Astrocyte (in vitro differentiated cells and primary cell): ENCODE results near the gene IGF1R. TPM values are rescaled to one million over a fixed set of nuclear protein-coding genes. Genes with fewer than 3 reads are reported as not detected.

Experiments
- DNase-seq: peaks from one replicate; pipeline ENCODE4 v3.0.0-alpha.2; 2010; ENCODE audit warnings: low read depth
- FAIRE-seq: peaks from 2 replicates; lab custom pipeline; 2011; peaks lifted over from hg19 to GRCh38; lab: Jason Lieb, UNC
- H2AFZ ChIP-seq: 2 replicates; pipeline ENCODE4 v1.6.0; 2012; ENCODE audit warnings: low read depth, low read length, inconsistent platforms
- H3K27ac ChIP-seq: 2 replicates; pipeline ENCODE4 v1.5.1; 2011; ENCODE audit warnings: low read depth, low read length, inconsistent platforms
- H3K27me3 ChIP-seq: 2 replicates; pipeline ENCODE4 v1.6.0; 2011; ENCODE audit warnings: low read length, inconsistent platforms; ENCODE audit not compliant: insufficient read depth
- H3K36me3 ChIP-seq: 2 replicates; pipeline ENCODE4 v1.5.1; 2011; ENCODE audit warnings: low read length, inconsistent platforms; ENCODE audit not compliant: insufficient read depth
- H3K4me1 ChIP-seq: 2 replicates; pipeline ENCODE4 v1.5.1; 2011; ENCODE audit warnings: low read length, inconsistent platforms; ENCODE audit not compliant: insufficient read depth
- H3K4me2 ChIP-seq: 2 replicates; pipeline ENCODE4 v1.6.0; 2012; ENCODE audit warnings: low read length, inconsistent platforms
- H3K4me3 ChIP-seq: 2 replicates; pipeline ENCODE4 v1.5.1; 2011; ENCODE audit warnings: low read depth, mild to moderate bottlenecking, low read length, inconsistent platforms; ENCODE audit not compliant: insufficient read depth
- H3K79me2 ChIP-seq: 2 replicates; pipeline ENCODE4 v1.6.0; 2012; ENCODE audit warnings: mild to moderate bottlenecking, low read length, inconsistent platforms; ENCODE audit not compliant: insufficient read depth
- H3K9ac ChIP-seq: 2 replicates; pipeline ENCODE4 v1.6.0; 2012; ENCODE audit warnings: mild to moderate bottlenecking, low read length, inconsistent platforms
- H3K9me3 ChIP-seq: 2 replicates; pipeline ENCODE4 v1.5.1; 2012; ENCODE audit warnings: low read depth, mild to moderate bottlenecking, low read length, inconsistent platforms; ENCODE audit not compliant: insufficient read depth
- H4K20me1 ChIP-seq: 2 replicates; pipeline ENCODE4 v1.6.0; 2012; ENCODE audit warnings: low read length, inconsistent platforms; ENCODE audit not compliant: insufficient read depth
- H3K27ac Mint-ChIP-seq: one replicate; pipeline ENCODE4 v1.8.0; 2021; ENCODE audit warnings: mild to moderate bottlenecking, mixed read lengths; ENCODE audit not compliant: unreplicated experiment
- H3K27me3 Mint-ChIP-seq: one replicate; pipeline ENCODE4 v1.8.0; 2021; ENCODE audit warnings: low read depth, mixed read lengths; ENCODE audit not compliant: unreplicated experiment
- H3K36me3 Mint-ChIP-seq: one replicate; pipeline ENCODE4 v1.8.0; 2021; ENCODE audit warnings: low read depth, mixed read lengths; ENCODE audit not compliant: unreplicated experiment
- H3K4me1 Mint-ChIP-seq: one replicate; pipeline ENCODE4 v1.8.0; 2021; ENCODE audit warnings: low read depth, mixed read lengths; ENCODE audit not compliant: unreplicated experiment
- H3K4me3 Mint-ChIP-seq: one replicate; pipeline ENCODE4 v1.8.0; 2021; ENCODE audit warnings: mild to moderate bottlenecking, moderate library complexity, mixed read lengths; ENCODE audit not compliant: unreplicated experiment
- H3K9me3 Mint-ChIP-seq: one replicate; pipeline ENCODE4 v1.8.0; 2021; ENCODE audit warnings: mild to moderate bottlenecking, mixed read lengths; ENCODE audit not compliant: unreplicated experiment
- CTCF ChIP-seq: IDR thresholded peaks from 2 replicates; pipeline ENCODE4 v1.5.1; 2011; ENCODE audit warnings: low read depth, mild to moderate bottlenecking, inconsistent platforms, low read length, moderate library complexity; ENCODE audit not compliant: insufficient read depth
- EZH2 ChIP-seq: IDR thresholded peaks from 2 replicates; pipeline ENCODE4 v1.6.1; 2012; ENCODE audit warnings: mild to moderate bottlenecking, low read length, inconsistent platforms; ENCODE audit not compliant: insufficient read depth
- total RNA-seq: library from RNA; stranded (reverse); gene quantifications from 2 replicates; pipeline ENCODE4 v1.2.1, GENCODE V29; 2021

The IGF1R gene
- total RNA-seq, 1 donor from 2014 or later, result 270 TPM

GRCh38 chr15:98774756-98775497, 126.6 kb downstream of the IGF1R start:
- FAIRE-seq, result no peak
- Mint-ChIP-seq H3K36me3 (peaks cover 2% of the 10 kb centered on the region), H3K27me3 (no peaks in the 10 kb centered on the region), H3K9me3 (no peaks in the 10 kb centered on the region), H3K4me1 (peaks cover 63% of the 10 kb centered on the region), H3K4me3 (no peak overlapping the region), H3K27ac (no peak overlapping the region)
- Histone ChIP-seq H3K27me3 (no peaks in the 10 kb centered on the region), H3K36me3 (no peaks in the 10 kb centered on the region), H2AFZ (no peak overlapping the region), H3K79me2 (peaks cover 98% of the 10 kb centered on the region), H3K4me3 (no peak overlapping the region), H4K20me1 (peaks cover 94% of the 10 kb centered on the region), H3K4me1 (peaks cover 27% of the 10 kb centered on the region), H3K9ac (no peak overlapping the region), H3K4me2 (no peak overlapping the region), H3K27ac (no peak overlapping the region), H3K9me3 (no peaks in the 10 kb centered on the region)
- TF ChIP-seq EZH2 (no peak), CTCF (no peak)
- no peak for DNase-seq

- H3K4me3 Mint-ChIP-seq, result no peak overlapping the region
Measured at GRCh38 chr15:98775498-98776230, 127.3 kb downstream of the IGF1R start.

More at GRCh38 chr15:98775498-98776230, 127.3 kb downstream of the IGF1R start:
- Histone ChIP-seq H3K36me3 (no peaks in the 10 kb centered on the region), H3K9me3 (no peaks in the 10 kb centered on the region), H3K4me3 (no peak overlapping the region), H2AFZ (no peak overlapping the region), H3K9ac (no peak overlapping the region), H4K20me1 (peaks cover 86% of the 10 kb centered on the region), H3K27me3 (no peaks in the 10 kb centered on the region), H3K27ac (no peak overlapping the region), H3K79me2 (peaks cover 92% of the 10 kb centered on the region), H3K4me2 (no peak overlapping the region), H3K4me1 (peaks cover 26% of the 10 kb centered on the region)
- Mint-ChIP-seq H3K27me3 (no peaks in the 10 kb centered on the region), H3K27ac (no peak overlapping the region), H3K36me3 (peaks cover 2% of the 10 kb centered on the region), H3K4me1 (peaks cover 61% of the 10 kb centered on the region), H3K9me3 (no peaks in the 10 kb centered on the region)
- TF ChIP-seq CTCF, result no peak
- no peak for TF ChIP-seq EZH2
- no peak for DNase-seq
- no peak for FAIRE-seq
